DND-41 (cell line): ENCODE measurements around the gene GCNT4.

Source experiments
- EZH2 ChIP-seq: IDR thresholded peaks from 3 replicates; pipeline ENCODE4 v1.6.1; 2012; ENCODE audit warnings: borderline replicate concordance, low read depth, mild to moderate bottlenecking, moderate library complexity, low read length, inconsistent platforms; ENCODE audit not compliant: severe bottlenecking
- TF ChIP-seq, protein P1 (sequence below): IDR thresholded peaks from 2 replicates; pipeline ENCODE4 v1.5.1; 2012; ENCODE audit warnings: borderline replicate concordance, low read length, moderate library complexity, mild to moderate bottlenecking; ENCODE audit not compliant: poor library complexity, severe bottlenecking; ENCODE audit errors: extremely low read depth

DNA sequence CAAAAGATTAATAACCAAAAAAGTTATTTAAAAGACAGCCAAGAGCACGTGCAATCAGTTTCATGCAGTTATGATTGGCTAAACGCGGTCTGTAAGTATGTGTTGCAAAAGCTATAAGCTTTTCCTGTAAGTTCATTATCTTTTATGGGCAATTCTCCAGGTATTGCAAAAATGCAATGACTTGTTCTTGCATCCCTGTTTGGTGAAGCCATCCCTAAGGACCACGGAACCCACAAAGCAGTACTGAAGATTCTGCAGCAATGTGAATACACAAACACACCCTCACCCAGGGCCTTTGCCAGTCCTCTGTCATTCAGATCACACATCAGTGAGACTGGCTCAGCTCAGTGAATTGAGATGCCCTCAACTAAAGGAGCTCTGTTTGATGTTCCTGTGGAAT is 11.4 kb downstream of the GCNT4 start:
- no peak for TF ChIP-seq EZH2
- TF ChIP-seq, protein P1, sequence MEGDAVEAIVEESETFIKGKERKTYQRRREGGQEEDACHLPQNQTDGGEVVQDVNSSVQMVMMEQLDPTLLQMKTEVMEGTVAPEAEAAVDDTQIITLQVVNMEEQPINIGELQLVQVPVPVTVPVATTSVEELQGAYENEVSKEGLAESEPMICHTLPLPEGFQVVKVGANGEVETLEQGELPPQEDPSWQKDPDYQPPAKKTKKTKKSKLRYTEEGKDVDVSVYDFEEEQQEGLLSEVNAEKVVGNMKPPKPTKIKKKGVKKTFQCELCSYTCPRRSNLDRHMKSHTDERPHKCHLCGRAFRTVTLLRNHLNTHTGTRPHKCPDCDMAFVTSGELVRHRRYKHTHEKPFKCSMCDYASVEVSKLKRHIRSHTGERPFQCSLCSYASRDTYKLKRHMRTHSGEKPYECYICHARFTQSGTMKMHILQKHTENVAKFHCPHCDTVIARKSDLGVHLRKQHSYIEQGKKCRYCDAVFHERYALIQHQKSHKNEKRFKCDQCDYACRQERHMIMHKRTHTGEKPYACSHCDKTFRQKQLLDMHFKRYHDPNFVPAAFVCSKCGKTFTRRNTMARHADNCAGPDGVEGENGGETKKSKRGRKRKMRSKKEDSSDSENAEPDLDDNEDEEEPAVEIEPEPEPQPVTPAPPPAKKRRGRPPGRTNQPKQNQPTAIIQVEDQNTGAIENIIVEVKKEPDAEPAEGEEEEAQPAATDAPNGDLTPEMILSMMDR: no peak
